Smooth muscle cell (in vitro differentiated cells): ENCODE results near the gene CERS1. TPM values are rescaled to one million over a fixed set of nuclear protein-coding genes. Genes with fewer than 3 reads are reported as not detected.

Source experiments
- DNase-seq: peaks from one replicate; lab custom pipeline; 2025; ENCODE audit not compliant: unreplicated experiment; lab: John Stamatoyannopoulos, UW
- H2AFZ ChIP-seq: fragments of 200-600 bp; sonication (generic); 2 replicates; pipeline ENCODE4 v1.6.0; 2016; ENCODE audit warnings: antibody characterized with exemption, low read depth, mild to moderate bottlenecking
- H3F3A ChIP-seq: fragments of 200-600 bp; sonication (generic); 2 replicates; pipeline ENCODE4 v1.6.0; 2017; ENCODE audit warnings: antibody characterized with exemption, low read depth
- H3K27ac ChIP-seq: fragments of 200-600 bp; sonication (generic); 2 replicates; pipeline ENCODE4 v1.5.1; 2016; ENCODE audit warnings: low read depth, mild to moderate bottlenecking
- H3K27me3 ChIP-seq: fragments of 200-600 bp; sonication (generic); 2 replicates; pipeline ENCODE4 v1.6.1; 2016; ENCODE audit warnings: low read depth, mild to moderate bottlenecking
- H3K36me3 ChIP-seq: fragments of 200-600 bp; sonication (generic); 2 replicates; pipeline ENCODE4 v1.5.1; 2016; ENCODE audit warnings: low read depth
- H3K4me1 ChIP-seq: fragments of 200-600 bp; sonication (generic); 2 replicates; pipeline ENCODE4 v1.5.1; 2016; ENCODE audit warnings: low read depth
- H3K4me2 ChIP-seq: fragments of 200-600 bp; sonication (generic); 2 replicates; pipeline ENCODE4 v1.6.0; 2016; ENCODE audit warnings: mild to moderate bottlenecking
- H3K4me3 ChIP-seq: fragments of 200-600 bp; sonication (generic); 2 replicates; pipeline ENCODE4 v1.5.1; 2016; ENCODE audit warnings: mild to moderate bottlenecking
- H3K79me2 ChIP-seq: fragments of 200-600 bp; sonication (generic); 2 replicates; pipeline ENCODE4 v1.6.0; 2016; ENCODE audit warnings: low read depth, mild to moderate bottlenecking
- H3K9ac ChIP-seq: fragments of 200-600 bp; sonication (generic); 2 replicates; pipeline ENCODE4 v1.6.0; 2016; ENCODE audit warnings: low read depth
- H3K9me3 ChIP-seq: fragments of 200-600 bp; sonication (generic); replicated peaks from 2 replicates; pipeline ENCODE4 v1.5.1; 2016; ENCODE audit warnings: low read depth
- H4K20me1 ChIP-seq: fragments of 200-600 bp; sonication (generic); 2 replicates; pipeline ENCODE4 v1.6.0; 2016; ENCODE audit warnings: low read depth
- WGBS: methylation state at CpG from one replicate; pipeline ENCODE4 v1.1.7; 2016; ENCODE audit warnings: low lambda C conversion rate; 5-methylcytosine and 5-hydroxymethylcytosine counted together
- polyA plus RNA-seq: library from polyadenylated mRNA; unstranded; fragments of >200 nt; fragmentation: Nextera tagmentation; extraction: Ambion mirVana; gene quantifications from 2 replicates; pipeline ENCODE4 v1.2.1, GENCODE V29; 2016
- total RNA-seq: library from RNA; depleted of rRNA; stranded (reverse); fragments of >200 nt; gene quantifications from 2 replicates; pipeline ENCODE4 v1.2.3, GENCODE V29; 2014
- TF ChIP-seq, protein P1 (sequence below): fragments of 200-600 bp; sonication (generic); IDR thresholded peaks from 2 replicates; pipeline ENCODE4 v1.5.1; 2017; ENCODE audit warnings: borderline replicate concordance, mild to moderate bottlenecking, antibody characterized with exemption; ENCODE audit not compliant: insufficient read depth, poor library complexity, severe bottlenecking

The CERS1 gene
- total and polyA plus RNA-seq, 2 experiments from 2014 or later, result 2.4 to 4.2 TPM

DNA sequence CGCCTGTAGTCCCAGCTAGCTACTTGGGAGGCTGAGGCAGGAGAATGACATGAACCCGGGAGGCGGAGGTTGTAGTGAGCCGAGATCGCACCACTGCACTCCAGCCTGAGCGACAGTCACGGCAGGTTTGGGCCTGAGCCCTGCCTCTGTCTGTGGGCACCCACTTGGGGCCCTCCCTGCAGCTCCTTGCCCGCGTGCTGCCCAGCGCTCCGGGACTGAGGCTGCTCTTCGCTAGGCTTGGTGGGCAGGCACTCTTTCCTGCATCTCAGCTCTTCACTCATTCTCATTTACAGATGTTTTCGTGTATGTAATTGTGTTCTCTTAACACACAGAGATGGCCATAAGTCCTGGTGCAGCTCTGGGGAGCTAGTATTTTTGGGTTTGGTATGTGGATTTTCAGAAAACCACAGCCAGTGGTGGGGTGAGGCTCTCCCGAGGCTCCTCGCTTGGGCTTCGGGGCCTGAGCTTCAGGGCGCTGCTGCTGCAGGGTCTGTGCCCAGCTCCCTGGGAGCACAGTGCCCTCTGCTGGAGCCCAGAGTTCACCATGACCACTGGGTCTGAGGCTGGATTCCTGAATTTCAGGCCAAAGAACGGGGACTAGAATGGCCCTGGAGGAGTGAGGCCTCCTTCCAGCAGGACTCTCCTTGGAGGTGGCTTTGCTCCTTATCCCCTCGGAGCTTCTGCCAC lies 49.0 kb downstream of the CERS1 start:
- 72% methylated on average over 19 of the region's 19 CpGs for WGBS
- Histone ChIP-seq H3K9me3 (no peaks in the 10 kb centered on the region), H3K27ac (no peak overlapping the region), H4K20me1 (peaks cover 100% of the 10 kb centered on the region), H2AFZ (no peak overlapping the region), H3K4me2 (no peak overlapping the region), H3K4me1 (no peaks in the 10 kb centered on the region), H3K9ac (no peak overlapping the region), H3K4me3 (no peak overlapping the region), H3K79me2 (peaks cover 89% of the 10 kb centered on the region), H3F3A (peaks cover 18% of the 10 kb centered on the region), H3K36me3 (no peaks in the 10 kb centered on the region), H3K27me3 (no peaks in the 10 kb centered on the region)
- DNase-seq, result peak; percentile 26
- TF ChIP-seq, protein P1, sequence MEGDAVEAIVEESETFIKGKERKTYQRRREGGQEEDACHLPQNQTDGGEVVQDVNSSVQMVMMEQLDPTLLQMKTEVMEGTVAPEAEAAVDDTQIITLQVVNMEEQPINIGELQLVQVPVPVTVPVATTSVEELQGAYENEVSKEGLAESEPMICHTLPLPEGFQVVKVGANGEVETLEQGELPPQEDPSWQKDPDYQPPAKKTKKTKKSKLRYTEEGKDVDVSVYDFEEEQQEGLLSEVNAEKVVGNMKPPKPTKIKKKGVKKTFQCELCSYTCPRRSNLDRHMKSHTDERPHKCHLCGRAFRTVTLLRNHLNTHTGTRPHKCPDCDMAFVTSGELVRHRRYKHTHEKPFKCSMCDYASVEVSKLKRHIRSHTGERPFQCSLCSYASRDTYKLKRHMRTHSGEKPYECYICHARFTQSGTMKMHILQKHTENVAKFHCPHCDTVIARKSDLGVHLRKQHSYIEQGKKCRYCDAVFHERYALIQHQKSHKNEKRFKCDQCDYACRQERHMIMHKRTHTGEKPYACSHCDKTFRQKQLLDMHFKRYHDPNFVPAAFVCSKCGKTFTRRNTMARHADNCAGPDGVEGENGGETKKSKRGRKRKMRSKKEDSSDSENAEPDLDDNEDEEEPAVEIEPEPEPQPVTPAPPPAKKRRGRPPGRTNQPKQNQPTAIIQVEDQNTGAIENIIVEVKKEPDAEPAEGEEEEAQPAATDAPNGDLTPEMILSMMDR, result peak; percentile 84

DNA sequence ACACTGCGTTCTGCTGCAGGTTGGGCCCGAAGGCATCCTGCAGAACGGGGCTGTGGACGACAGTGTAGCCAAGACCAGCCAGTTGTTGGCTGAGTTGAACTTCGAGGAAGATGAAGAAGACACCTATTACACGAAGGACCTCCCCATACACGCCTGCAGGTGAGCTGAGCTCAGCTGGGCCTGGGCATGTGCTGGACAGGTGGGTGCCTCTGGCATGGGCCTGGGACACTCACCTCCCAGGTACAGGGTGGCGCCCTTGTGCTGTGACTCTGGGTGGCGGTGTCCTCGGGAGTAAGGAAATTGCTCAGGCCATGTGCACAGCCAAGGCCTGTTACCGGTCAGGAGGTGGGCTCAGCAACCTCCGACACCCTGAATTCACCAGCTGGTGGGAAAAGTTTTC lies 50.0 kb downstream of the CERS1 start:
- Histone ChIP-seq H3K27me3 (no peaks in the 10 kb centered on the region), H3K4me2 (no peak overlapping the region), H4K20me1 (peaks cover 100% of the 10 kb centered on the region), H3K9me3 (no peaks in the 10 kb centered on the region), H3F3A (peaks cover 18% of the 10 kb centered on the region), H3K36me3 (no peaks in the 10 kb centered on the region), H3K9ac (no peak overlapping the region), H2AFZ (no peak overlapping the region), H3K79me2 (peaks cover 93% of the 10 kb centered on the region), H3K4me3 (no peak overlapping the region), H3K27ac (no peak overlapping the region), H3K4me1 (no peaks in the 10 kb centered on the region)
- no peak for DNase-seq
- TF ChIP-seq, protein P1, result no peak
- 94% methylated on average over 12 of the region's 12 CpGs for WGBS

DNA sequence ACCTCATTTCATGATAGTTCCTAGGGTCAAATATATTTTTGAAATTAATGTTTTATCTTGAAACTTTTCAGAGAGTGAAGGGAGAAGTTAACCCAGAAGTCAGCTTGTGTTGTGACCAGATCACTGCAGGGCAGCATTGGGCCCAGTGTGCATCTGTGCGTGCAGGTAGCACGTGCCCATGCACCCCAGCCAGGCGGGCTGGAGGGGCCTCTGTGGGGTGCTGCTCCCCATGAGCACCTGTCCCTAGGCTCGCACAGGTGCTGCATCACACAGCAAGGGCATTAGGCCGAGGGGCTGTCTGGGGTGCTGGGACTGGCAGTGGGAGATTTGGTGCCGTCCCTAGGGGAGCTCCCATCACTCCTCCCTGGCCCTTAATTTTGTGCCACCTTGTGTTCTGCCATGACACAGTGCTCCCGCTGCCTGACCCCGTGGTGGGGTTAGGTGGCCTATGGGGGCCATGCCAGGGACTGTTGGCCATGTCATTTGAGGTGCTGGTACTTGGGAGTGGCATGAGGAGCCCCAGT lies 51.1 kb downstream of the CERS1 start:
- Histone ChIP-seq H3F3A (peaks cover 12% of the 10 kb centered on the region), H3K27ac (no peak overlapping the region), H2AFZ (no peak overlapping the region), H3K36me3 (no peaks in the 10 kb centered on the region), H4K20me1 (peaks cover 100% of the 10 kb centered on the region), H3K27me3 (no peaks in the 10 kb centered on the region), H3K4me1 (no peaks in the 10 kb centered on the region), H3K4me2 (no peak overlapping the region), H3K9ac (no peak overlapping the region), H3K4me3 (no peak overlapping the region), H3K9me3 (no peaks in the 10 kb centered on the region), H3K79me2 (peaks cover 93% of the 10 kb centered on the region)
- TF ChIP-seq, protein P1, result no peak
- 100% methylated on average over 8 of the region's 8 CpGs for WGBS
- no peak for DNase-seq

DNA sequence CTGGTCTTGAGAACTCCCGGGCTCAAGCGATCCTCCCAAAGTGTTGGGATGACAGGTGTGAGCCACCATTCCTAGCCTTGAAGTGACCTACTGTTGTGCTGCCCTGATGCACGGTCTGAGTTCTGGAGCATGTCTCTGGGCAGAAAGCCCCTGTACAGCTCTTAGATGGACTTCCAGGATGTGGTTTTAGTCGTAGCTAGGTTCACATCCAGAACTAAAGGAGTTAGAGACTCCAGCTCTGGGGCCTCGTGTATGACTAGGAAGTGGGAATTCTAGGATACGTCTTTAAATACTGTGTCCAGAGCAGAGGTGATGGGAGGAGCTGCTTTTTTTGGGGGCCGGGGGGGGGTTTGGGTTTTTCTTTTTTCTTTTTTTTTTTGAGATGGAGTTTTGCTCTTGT lies 52.0 kb downstream of the CERS1 start:
- no peak overlapping the region for H3K27ac ChIP-seq
- no peaks in the 10 kb centered on the region for H3K9me3 ChIP-seq
- H2AFZ ChIP-seq, result no peak overlapping the region
- no peak overlapping the region for H3K9ac ChIP-seq
- no peak overlapping the region for H3K4me2 ChIP-seq
- peaks cover 93% of the 10 kb centered on the region for H3K79me2 ChIP-seq
- DNase-seq, result no peak
- H3K36me3 ChIP-seq, result no peaks in the 10 kb centered on the region
- no peaks in the 10 kb centered on the region for H3K27me3 ChIP-seq
- H4K20me1 ChIP-seq, result peaks cover 100% of the 10 kb centered on the region
- 89% methylated on average over 7 of the region's 7 CpGs for WGBS
- no peak overlapping the region for H3K4me3 ChIP-seq
- no peaks in the 10 kb centered on the region for H3K4me1 ChIP-seq
- H3F3A ChIP-seq, result peaks cover 7% of the 10 kb centered on the region
- TF ChIP-seq, protein P1, result no peak
